Neutrophil (primary cell): ENCODE results near the gene SASH1.

Source experiments
- H3K27ac ChIP-seq: fragments of 200-600 bp; sonication (generic); 2 replicates; pipeline ENCODE4 v1.5.1; 2016; ENCODE audit warnings: mild to moderate bottlenecking, moderate library complexity
- H3K27me3 ChIP-seq: fragments of 200-600 bp; sonication (generic); 2 replicates; pipeline ENCODE4 v1.6.0; 2016; ENCODE audit warnings: mild to moderate bottlenecking
- H3K36me3 ChIP-seq: fragments of 200-600 bp; sonication (generic); 2 replicates; pipeline ENCODE4 v1.5.1; 2017
- H3K4me1 ChIP-seq, 2 experiments: fragments of 200-600 bp in 1 of 2; sonication (generic) in 1 of 2; 1 replicate in 1 of 2; 2 replicates in 1 of 2; pipeline versions ENCODE4 v1.5.1 to v1.6.1; 2013 to 2016; ENCODE audit warnings: low read depth in 1 of 2, low read length in 1 of 2, mild to moderate bottlenecking in 1 of 2, moderate library complexity in 1 of 2; ENCODE audit not compliant: control insufficient read depth in 1 of 2, insufficient read depth in 1 of 2
- H3K4me3 ChIP-seq, 2 experiments: fragments of 200-600 bp in 1 of 2; sonication (generic) in 1 of 2; 1 replicate in 1 of 2; 2 replicates in 1 of 2; pipeline ENCODE4 v1.5.1; 2013 to 2016; ENCODE audit warnings: low read depth in 1 of 2, low read length in 1 of 2, mild to moderate bottlenecking in 1 of 2, moderate library complexity in 1 of 2
- H3K9me3 ChIP-seq: fragments of 200-600 bp; sonication (generic); 2 replicates; pipeline ENCODE4 v1.5.1; 2016
- TF ChIP-seq, protein P1 (sequence below): fragments of 200-600 bp; sonication (generic); IDR thresholded peaks from 2 replicates; pipeline ENCODE4 v1.5.1; 2016; ENCODE audit warnings: antibody characterized with exemption

SASH1 gene

DNA sequence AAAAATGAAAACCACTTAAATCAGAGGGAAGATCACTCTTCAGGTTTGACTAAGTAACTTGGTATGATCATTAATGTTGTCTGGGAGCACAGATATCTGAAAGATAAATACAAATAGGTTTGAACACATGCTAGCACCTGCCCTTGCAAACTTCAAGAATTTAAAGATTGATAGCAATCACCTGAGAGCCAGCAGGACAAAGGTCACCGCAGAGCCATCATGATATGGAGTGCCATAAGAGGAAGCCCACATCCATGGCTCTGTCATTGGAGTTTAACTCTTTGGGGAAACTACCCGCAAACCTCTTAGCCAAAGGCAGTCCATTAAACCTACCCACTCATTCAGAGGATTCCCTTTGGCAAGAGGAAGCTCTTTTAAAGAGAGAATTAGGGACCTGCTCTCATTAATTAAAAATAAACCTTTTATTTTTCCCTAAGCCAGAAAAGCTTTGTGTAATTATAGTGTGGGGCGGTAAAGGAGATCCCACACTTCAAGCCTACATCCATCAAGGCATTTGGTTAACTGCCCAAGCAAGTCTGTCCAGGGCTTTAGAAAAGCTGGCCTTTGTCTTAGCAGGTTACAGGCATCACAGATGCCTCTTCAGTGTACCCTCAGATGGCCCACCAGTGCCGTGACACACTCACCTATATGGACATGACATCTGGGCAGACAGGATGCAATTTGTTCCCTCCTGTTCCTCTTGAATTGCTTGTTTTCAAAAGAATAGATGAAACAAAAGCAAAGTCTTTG, 73.0 kb downstream of the SASH1 start:
- H3K4me3 ChIP-seq: no peak overlapping the region
- H3K27ac ChIP-seq: no peak overlapping the region
- H3K36me3 ChIP-seq: no peaks in the 10 kb centered on the region
- H3K9me3 ChIP-seq: no peaks in the 10 kb centered on the region
- H3K27me3 ChIP-seq: no peaks in the 10 kb centered on the region
- H3K4me1 ChIP-seq: no peaks in the 10 kb centered on the region
- TF ChIP-seq, protein P1, sequence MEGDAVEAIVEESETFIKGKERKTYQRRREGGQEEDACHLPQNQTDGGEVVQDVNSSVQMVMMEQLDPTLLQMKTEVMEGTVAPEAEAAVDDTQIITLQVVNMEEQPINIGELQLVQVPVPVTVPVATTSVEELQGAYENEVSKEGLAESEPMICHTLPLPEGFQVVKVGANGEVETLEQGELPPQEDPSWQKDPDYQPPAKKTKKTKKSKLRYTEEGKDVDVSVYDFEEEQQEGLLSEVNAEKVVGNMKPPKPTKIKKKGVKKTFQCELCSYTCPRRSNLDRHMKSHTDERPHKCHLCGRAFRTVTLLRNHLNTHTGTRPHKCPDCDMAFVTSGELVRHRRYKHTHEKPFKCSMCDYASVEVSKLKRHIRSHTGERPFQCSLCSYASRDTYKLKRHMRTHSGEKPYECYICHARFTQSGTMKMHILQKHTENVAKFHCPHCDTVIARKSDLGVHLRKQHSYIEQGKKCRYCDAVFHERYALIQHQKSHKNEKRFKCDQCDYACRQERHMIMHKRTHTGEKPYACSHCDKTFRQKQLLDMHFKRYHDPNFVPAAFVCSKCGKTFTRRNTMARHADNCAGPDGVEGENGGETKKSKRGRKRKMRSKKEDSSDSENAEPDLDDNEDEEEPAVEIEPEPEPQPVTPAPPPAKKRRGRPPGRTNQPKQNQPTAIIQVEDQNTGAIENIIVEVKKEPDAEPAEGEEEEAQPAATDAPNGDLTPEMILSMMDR: no peak

DNA sequence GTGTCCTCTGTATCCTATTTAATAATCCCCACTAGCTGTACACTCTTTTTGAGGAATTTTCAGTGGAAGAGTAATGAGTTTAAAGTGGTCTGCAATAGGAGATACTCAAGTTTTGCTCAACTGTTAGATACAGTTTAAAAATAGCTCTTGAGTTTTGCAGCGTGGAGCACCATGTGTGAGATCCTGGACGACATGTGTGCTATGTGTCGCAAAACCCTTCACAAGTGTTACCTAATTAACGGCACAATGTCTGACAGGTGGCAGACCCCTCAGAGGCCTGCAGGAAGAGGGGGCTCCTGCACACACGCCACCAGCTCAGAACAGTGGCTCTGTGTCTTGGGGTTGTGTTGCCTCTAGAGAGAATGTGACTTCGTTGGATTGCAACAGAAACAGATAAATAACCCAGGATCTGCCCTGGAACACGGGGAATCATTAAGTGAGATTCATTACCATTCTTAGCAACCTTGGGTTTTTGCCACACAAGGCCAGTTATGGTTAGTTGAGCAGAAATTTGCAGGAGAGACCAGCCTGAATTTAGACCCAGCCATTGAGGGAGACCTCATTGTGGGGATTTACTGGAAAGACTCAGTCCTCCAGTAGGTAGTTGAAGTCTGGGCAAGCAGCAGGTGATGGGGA, 73.8 kb downstream of the SASH1 start:
- Histone ChIP-seq H3K36me3 (no peaks in the 10 kb centered on the region), H3K9me3 (no peaks in the 10 kb centered on the region), H3K27me3 (no peaks in the 10 kb centered on the region), H3K27ac (no peak overlapping the region), H3K4me1 (no peaks in the 10 kb centered on the region), H3K4me3 (no peak overlapping the region)
- TF ChIP-seq, protein P1: no peak

DNA sequence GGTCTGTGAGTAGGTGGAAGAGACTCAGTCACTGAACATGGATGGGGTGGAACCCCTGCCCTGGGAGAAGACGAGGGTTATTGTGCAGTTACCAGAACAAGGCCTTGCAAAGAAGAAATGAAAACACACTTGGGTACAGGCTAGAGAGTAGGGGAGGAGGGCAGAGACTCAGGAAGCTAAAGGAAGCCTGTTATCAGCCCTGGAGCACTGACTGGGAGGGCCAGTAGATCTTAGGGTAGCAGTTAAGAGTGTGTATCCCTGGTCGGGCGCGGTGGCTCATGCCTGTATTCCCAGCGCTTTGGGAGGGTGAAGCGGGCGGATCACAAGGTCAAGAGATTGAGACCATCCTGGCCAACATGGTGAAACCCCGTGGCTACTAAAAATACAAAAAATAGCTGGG, 74.4 kb downstream of the SASH1 start:
- H3K27me3 ChIP-seq: no peaks in the 10 kb centered on the region
- no peak overlapping the region for H3K27ac ChIP-seq
- H3K4me3 ChIP-seq: no peak overlapping the region
- H3K9me3 ChIP-seq: no peaks in the 10 kb centered on the region
- no peaks in the 10 kb centered on the region for H3K36me3 ChIP-seq
- no peaks in the 10 kb centered on the region for H3K4me1 ChIP-seq
- TF ChIP-seq, protein P1: no peak

DNA sequence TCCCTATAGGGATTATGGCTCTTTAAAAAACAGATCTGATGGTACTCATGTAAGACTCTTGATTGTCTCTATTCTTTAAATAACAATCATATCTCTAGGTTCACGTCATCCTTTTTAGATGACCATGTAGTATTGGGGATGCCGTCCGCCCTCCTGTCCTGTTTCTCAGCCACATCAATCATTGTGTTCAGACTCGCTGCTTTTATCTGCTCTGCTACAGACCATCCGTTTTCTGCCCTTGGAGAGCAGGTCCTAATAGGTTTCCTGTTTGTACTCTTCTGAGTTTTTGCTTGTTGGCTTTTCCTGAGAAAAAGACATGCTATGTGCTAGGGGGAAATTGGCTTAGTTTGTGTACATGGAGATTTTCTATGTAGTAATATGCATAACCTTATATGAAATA, 76.8 kb downstream of the SASH1 start:
- H3K4me1 ChIP-seq: no peaks in the 10 kb centered on the region

DNA sequence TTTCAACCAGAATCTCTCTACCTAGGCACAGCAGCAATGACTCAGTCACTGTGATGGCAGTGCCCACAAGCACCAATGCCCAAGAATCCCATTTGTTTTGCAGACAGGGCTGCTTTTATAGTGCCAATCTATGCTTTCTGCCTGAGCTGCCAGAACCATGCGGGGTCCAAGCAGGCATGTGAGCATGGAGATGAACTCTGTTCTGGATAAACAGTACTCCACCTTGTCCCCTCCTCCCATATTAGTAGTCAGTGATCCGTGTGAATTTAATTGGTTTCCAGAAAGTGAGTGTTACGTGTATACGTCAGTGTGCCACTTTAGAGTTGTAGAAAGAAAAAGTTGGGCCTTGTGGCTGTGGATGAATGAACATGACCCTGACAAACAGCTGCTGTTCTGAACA, 79.4 kb downstream of the SASH1 start:
- TF ChIP-seq, protein P1: no peak
- Histone ChIP-seq H3K36me3 (no peaks in the 10 kb centered on the region), H3K9me3 (no peaks in the 10 kb centered on the region), H3K27ac (no peak overlapping the region), H3K4me3 (no peak overlapping the region), H3K4me1 (no peaks in the 10 kb centered on the region), H3K27me3 (no peaks in the 10 kb centered on the region)

More for the DNA sequence above, 76.8 kb downstream of the SASH1 start:
- Histone ChIP-seq H3K36me3 (no peaks in the 10 kb centered on the region), H3K9me3 (no peaks in the 10 kb centered on the region), H3K27me3 (no peaks in the 10 kb centered on the region), H3K27ac (no peak overlapping the region), H3K4me3 (no peak overlapping the region)
- TF ChIP-seq, protein P1: no peak
